HCT116 (cell line): ENCODE measurements around the gene TMC4. TPM values are rescaled to one million over a fixed set of nuclear protein-coding genes. Genes with fewer than 3 reads are reported as not detected.

Source experiments
- CEBPB ChIP-seq: IDR thresholded peaks from 2 replicates; pipeline ENCODE4 v1.6.1; 2012; ENCODE audit warnings: low read depth
- EGR1 ChIP-seq: IDR thresholded peaks from 2 replicates; pipeline ENCODE4 v1.6.1; 2012; ENCODE audit warnings: low read depth
- EZH2 ChIP-seq: fragments of 200-600 bp; sonication (generic); IDR thresholded peaks from 2 replicates; pipeline ENCODE4 v1.6.1; 2017; ENCODE audit warnings: antibody characterized with exemption, mixed run types
- JUND ChIP-seq: IDR thresholded peaks from 2 replicates; pipeline ENCODE4 v1.6.1; 2012
- MAX ChIP-seq: IDR thresholded peaks from 2 replicates; pipeline ENCODE4 v1.6.1; 2012
- POLR2A ChIP-seq: IDR thresholded peaks from 2 replicates; pipeline ENCODE4 v1.7.0; 2011; ENCODE audit warnings: borderline replicate concordance; ENCODE audit not compliant: insufficient read depth, insufficient read length; ENCODE audit errors: extremely low read depth
- SIN3A ChIP-seq: IDR thresholded peaks from 2 replicates; pipeline ENCODE4 v1.6.1; 2012; ENCODE audit warnings: low read depth
- ZBTB33 ChIP-seq: IDR thresholded peaks from 2 replicates; pipeline ENCODE4 v1.6.1; 2011; ENCODE audit warnings: mild to moderate bottlenecking, low read length, moderate library complexity; ENCODE audit not compliant: insufficient replicate concordance; ENCODE audit errors: extremely low read depth
- total RNA-seq: library from RNA; stranded (reverse); gene quantifications from one replicate; pipeline ENCODE4 v1.2.1, GENCODE V29; 2021; ENCODE audit not compliant: unreplicated experiment

TMC4 gene
- total RNA-seq, 1 experiment from 2014 or later, result 60.3 TPM

- TF ChIP-seq ZBTB33, result no peak
- TF ChIP-seq JUND, result no peak
- TF ChIP-seq SIN3A, result no peak
- no peak for TF ChIP-seq EGR1
- no peak for TF ChIP-seq EZH2
- TF ChIP-seq POLR2A, result no peak
- no peak for TF ChIP-seq CEBPB
- no peak for TF ChIP-seq MAX
- TF ChIP-seq, all 23 proteins: peak for 0
These were observed 58.4 kb downstream of the TMC4 start (continued) for GRCh38 chr19:54114340-54115108.

Other genes starting within 250 kb of the TMC4 start
- 0.93 TPM for gene CACNG8, start 210.2 kb downstream of the TMC4 start, total RNA-seq
- 0.15 TPM for gene CACNG6, start 181.5 kb downstream of the TMC4 start, total RNA-seq
- not detected for gene VSTM1, start 109.3 kb downstream of the TMC4 start, total RNA-seq
- gene TARM1, start 91.8 kb downstream of the TMC4 start, total RNA-seq, result not detected
- gene OSCAR, start 72.4 kb downstream of the TMC4 start, total RNA-seq, result 0.59 TPM
- gene NDUFA3, start 70.3 kb downstream of the TMC4 start, total RNA-seq, result 149 TPM
- gene TFPT, start 57.5 kb downstream of the TMC4 start, total RNA-seq, result 7.1 TPM
- gene PRPF31, start 57.4 kb downstream of the TMC4 start, total RNA-seq, result 99.0 TPM
- gene CNOT3, start 35.4 kb downstream of the TMC4 start, total RNA-seq, result 76.7 TPM
- gene LENG1, start 13.4 kb downstream of the TMC4 start, total RNA-seq, result 7.6 TPM
- 113 TPM for gene MBOAT7, start 16.4 kb upstream of the TMC4 start, total RNA-seq
- 99.9 TPM for gene TSEN34, start 18.1 kb upstream of the TMC4 start, total RNA-seq
- gene RPS9, start 27.7 kb upstream of the TMC4 start, total RNA-seq, result 1,666 TPM
- gene LILRB3, start 49.8 kb upstream of the TMC4 start, total RNA-seq, result 0.12 TPM
- gene LILRA6, start 69.6 kb upstream of the TMC4 start, total RNA-seq, result not detected
- gene LILRB5, start 84.1 kb upstream of the TMC4 start, total RNA-seq, result not detected
- gene LILRB2, start 108.0 kb upstream of the TMC4 start, total RNA-seq, result not detected
- not detected for gene LILRA5, start 140.0 kb upstream of the TMC4 start, total RNA-seq
- not detected for gene LILRA4, start 166.0 kb upstream of the TMC4 start, total RNA-seq
- gene LAIR1, start 191.8 kb upstream of the TMC4 start, total RNA-seq, result 0.89 TPM
- 0.37 TPM for gene TTYH1, start 242.3 kb upstream of the TMC4 start, total RNA-seq